ENCODE measurements around the gene MAP3K3. TPM values are rescaled to one million over a fixed set of nuclear protein-coding genes. Genes with fewer than 3 reads are reported as not detected.

Gene MAP3K3
- polyA plus RNA-seq, 1 donor from 2014 or later: 16.6 TPM

- peak overlapping the region; percentile 67 for H3K27ac ChIP-seq (ENCODE audit: low read length)
Observed at GRCh38 chr17:63700528-63701455, 78.6 kb downstream of the MAP3K3 start.

GRCh38 chr17:63701456-63701820 lies 79.2 kb downstream of the MAP3K3 start:
- Histone ChIP-seq H4K20me1 (ENCODE audit: insufficient read depth) (no peaks in the 10 kb centered on the region), H3F3A (ENCODE audit: insufficient read depth, low read length, poor library complexity, severe bottlenecking) (no peaks in the 10 kb centered on the region), H2AFZ (ENCODE audit: low read depth, low read length) (no peak overlapping the region), H3K9me3 (ENCODE audit: low read length) (no peaks in the 10 kb centered on the region), H3K9me2 (ENCODE audit: insufficient read depth, low read length) (no peaks in the 10 kb centered on the region), H3K27ac (ENCODE audit: low read length) (no peak overlapping the region), H3K36me3 (ENCODE audit: insufficient read depth, low read length) (no peaks in the 10 kb centered on the region), H3K27me3 (ENCODE audit: insufficient read depth, low read depth, low read length) (no peaks in the 10 kb centered on the region), H3K4me3 (ENCODE audit: low read length) (peak overlapping the region; percentile 59), H3K9ac (ENCODE audit: low read length) (no peak overlapping the region), H3K4me2 (ENCODE audit: low read length) (no peak overlapping the region), H3K79me2 (replicated peaks; ENCODE audit: insufficient read depth, low read length) (peaks cover 6% of the 10 kb centered on the region)
- no peak for TF ChIP-seq RAD21 (conservative IDR thresholded peaks at IDR 0.05)

More at GRCh38 chr17:63700528-63701455, 78.6 kb downstream of the MAP3K3 start:
- Histone ChIP-seq H4K20me1 (ENCODE audit: insufficient read depth) (no peaks in the 10 kb centered on the region), H2AFZ (ENCODE audit: low read depth, low read length) (peak overlapping the region; percentile 45), H3K9ac (ENCODE audit: low read length) (peak overlapping the region; percentile 86), H3K27me3 (ENCODE audit: insufficient read depth, low read depth, low read length) (no peaks in the 10 kb centered on the region), H3K9me2 (ENCODE audit: insufficient read depth, low read length) (no peaks in the 10 kb centered on the region), H3K79me2 (replicated peaks; ENCODE audit: insufficient read depth, low read length) (peaks cover 6% of the 10 kb centered on the region), H3K36me3 (ENCODE audit: insufficient read depth, low read length) (no peaks in the 10 kb centered on the region), H3K4me3 (ENCODE audit: low read length) (peak overlapping the region; percentile 66), H3K4me2 (ENCODE audit: low read length) (no peak overlapping the region), H3F3A (ENCODE audit: insufficient read depth, low read length, poor library complexity, severe bottlenecking) (no peaks in the 10 kb centered on the region), H3K9me3 (ENCODE audit: low read length) (no peaks in the 10 kb centered on the region)
- TF ChIP-seq, protein P1, sequence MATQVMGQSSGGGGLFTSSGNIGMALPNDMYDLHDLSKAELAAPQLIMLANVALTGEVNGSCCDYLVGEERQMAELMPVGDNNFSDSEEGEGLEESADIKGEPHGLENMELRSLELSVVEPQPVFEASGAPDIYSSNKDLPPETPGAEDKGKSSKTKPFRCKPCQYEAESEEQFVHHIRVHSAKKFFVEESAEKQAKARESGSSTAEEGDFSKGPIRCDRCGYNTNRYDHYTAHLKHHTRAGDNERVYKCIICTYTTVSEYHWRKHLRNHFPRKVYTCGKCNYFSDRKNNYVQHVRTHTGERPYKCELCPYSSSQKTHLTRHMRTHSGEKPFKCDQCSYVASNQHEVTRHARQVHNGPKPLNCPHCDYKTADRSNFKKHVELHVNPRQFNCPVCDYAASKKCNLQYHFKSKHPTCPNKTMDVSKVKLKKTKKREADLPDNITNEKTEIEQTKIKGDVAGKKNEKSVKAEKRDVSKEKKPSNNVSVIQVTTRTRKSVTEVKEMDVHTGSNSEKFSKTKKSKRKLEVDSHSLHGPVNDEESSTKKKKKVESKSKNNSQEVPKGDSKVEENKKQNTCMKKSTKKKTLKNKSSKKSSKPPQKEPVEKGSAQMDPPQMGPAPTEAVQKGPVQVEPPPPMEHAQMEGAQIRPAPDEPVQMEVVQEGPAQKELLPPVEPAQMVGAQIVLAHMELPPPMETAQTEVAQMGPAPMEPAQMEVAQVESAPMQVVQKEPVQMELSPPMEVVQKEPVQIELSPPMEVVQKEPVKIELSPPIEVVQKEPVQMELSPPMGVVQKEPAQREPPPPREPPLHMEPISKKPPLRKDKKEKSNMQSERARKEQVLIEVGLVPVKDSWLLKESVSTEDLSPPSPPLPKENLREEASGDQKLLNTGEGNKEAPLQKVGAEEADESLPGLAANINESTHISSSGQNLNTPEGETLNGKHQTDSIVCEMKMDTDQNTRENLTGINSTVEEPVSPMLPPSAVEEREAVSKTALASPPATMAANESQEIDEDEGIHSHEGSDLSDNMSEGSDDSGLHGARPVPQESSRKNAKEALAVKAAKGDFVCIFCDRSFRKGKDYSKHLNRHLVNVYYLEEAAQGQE (IDR thresholded peaks at IDR 0.05; ENCODE audit: borderline replicate concordance): no peak
- TF ChIP-seq TAF1 (IDR thresholded peaks at IDR 0.05; ENCODE audit: low read depth): no peak
- TF ChIP-seq, protein P2, sequence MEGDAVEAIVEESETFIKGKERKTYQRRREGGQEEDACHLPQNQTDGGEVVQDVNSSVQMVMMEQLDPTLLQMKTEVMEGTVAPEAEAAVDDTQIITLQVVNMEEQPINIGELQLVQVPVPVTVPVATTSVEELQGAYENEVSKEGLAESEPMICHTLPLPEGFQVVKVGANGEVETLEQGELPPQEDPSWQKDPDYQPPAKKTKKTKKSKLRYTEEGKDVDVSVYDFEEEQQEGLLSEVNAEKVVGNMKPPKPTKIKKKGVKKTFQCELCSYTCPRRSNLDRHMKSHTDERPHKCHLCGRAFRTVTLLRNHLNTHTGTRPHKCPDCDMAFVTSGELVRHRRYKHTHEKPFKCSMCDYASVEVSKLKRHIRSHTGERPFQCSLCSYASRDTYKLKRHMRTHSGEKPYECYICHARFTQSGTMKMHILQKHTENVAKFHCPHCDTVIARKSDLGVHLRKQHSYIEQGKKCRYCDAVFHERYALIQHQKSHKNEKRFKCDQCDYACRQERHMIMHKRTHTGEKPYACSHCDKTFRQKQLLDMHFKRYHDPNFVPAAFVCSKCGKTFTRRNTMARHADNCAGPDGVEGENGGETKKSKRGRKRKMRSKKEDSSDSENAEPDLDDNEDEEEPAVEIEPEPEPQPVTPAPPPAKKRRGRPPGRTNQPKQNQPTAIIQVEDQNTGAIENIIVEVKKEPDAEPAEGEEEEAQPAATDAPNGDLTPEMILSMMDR (IDR thresholded peaks at IDR 0.05; ENCODE audit: poor library complexity, severe bottlenecking): peak; percentile 43

GRCh38 chr17:63701868-63702720 lies 79.9 kb downstream of the MAP3K3 start:
- H3K27ac ChIP-seq (ENCODE audit: low read length): no peak overlapping the region
- H4K20me1 ChIP-seq (ENCODE audit: insufficient read depth): no peaks in the 10 kb centered on the region
- H3F3A ChIP-seq (ENCODE audit: insufficient read depth, low read length, poor library complexity, severe bottlenecking): no peaks in the 10 kb centered on the region
- no peaks in the 10 kb centered on the region for H3K36me3 ChIP-seq (ENCODE audit: insufficient read depth, low read length)
- H3K9me3 ChIP-seq (ENCODE audit: low read length): no peaks in the 10 kb centered on the region
- no peaks in the 10 kb centered on the region for H3K27me3 ChIP-seq (ENCODE audit: insufficient read depth, low read depth, low read length)
- H3K79me2 ChIP-seq (replicated peaks; ENCODE audit: insufficient read depth, low read length): peaks cover 6% of the 10 kb centered on the region
- no peak overlapping the region for H3K4me2 ChIP-seq (ENCODE audit: low read length)
- peak overlapping the region; percentile 59 for H3K4me3 ChIP-seq (ENCODE audit: low read length)
- no peaks in the 10 kb centered on the region for H3K9me2 ChIP-seq (ENCODE audit: insufficient read depth, low read length)
- H2AFZ ChIP-seq (ENCODE audit: low read depth, low read length): no peak overlapping the region
- no peak overlapping the region for H3K9ac ChIP-seq (ENCODE audit: low read length)
- TF ChIP-seq SMC3 (conservative IDR thresholded peaks at IDR 0.05; ENCODE audit: poor library complexity) (no peak), TAF1 (IDR thresholded peaks at IDR 0.05; ENCODE audit: low read depth) (no peak), POLR2AphosphoS5 (IDR thresholded peaks at IDR 0.05) (no peak), EZH2 (IDR thresholded peaks at IDR 0.05; ENCODE audit: borderline replicate concordance, insufficient read depth, low read length, poor library complexity, severe bottlenecking) (no peak), EP300 (conservative IDR thresholded peaks at IDR 0.05; ENCODE audit: poor library complexity, severe bottlenecking) (no peak), MXI1 (conservative IDR thresholded peaks at IDR 0.05; ENCODE audit: poor library complexity, severe bottlenecking) (no peak)
- TF ChIP-seq, protein P1 (IDR thresholded peaks at IDR 0.05; ENCODE audit: borderline replicate concordance): no peak
